ENCODE data around the gene LMNTD2. TPM values are rescaled to one million over a fixed set of nuclear protein-coding genes. Genes with fewer than 3 reads are reported as not detected.

Gene LMNTD2
- total RNA-seq, 4 donors from 2014 or later, result 6.6 to 32.9 (median 14.1) TPM

- Histone ChIP-seq H3K4me1 (peaks cover 6 to 40% (median 19%) of the 10 kb centered on the region in 4 donors), H3K27me3 (no peaks in the 10 kb centered on the region), H3K9me3 (no peaks in the 10 kb centered on the region), H3K4me3 (peak overlapping the region; percentile 79 to 100 (median 88)), H3K36me3 (peaks cover 0 to 24% (median 0%) of the 10 kb centered on the region in 3 donors), H3K27ac (peak overlapping the region; percentile 99 to 100 (median 100))
- TF ChIP-seq, protein P1, sequence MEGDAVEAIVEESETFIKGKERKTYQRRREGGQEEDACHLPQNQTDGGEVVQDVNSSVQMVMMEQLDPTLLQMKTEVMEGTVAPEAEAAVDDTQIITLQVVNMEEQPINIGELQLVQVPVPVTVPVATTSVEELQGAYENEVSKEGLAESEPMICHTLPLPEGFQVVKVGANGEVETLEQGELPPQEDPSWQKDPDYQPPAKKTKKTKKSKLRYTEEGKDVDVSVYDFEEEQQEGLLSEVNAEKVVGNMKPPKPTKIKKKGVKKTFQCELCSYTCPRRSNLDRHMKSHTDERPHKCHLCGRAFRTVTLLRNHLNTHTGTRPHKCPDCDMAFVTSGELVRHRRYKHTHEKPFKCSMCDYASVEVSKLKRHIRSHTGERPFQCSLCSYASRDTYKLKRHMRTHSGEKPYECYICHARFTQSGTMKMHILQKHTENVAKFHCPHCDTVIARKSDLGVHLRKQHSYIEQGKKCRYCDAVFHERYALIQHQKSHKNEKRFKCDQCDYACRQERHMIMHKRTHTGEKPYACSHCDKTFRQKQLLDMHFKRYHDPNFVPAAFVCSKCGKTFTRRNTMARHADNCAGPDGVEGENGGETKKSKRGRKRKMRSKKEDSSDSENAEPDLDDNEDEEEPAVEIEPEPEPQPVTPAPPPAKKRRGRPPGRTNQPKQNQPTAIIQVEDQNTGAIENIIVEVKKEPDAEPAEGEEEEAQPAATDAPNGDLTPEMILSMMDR (IDR thresholded peaks at IDR 0.05), result peak in 1 of 6 experiments; percentile 26
- TF ChIP-seq POLR2A (IDR thresholded peaks at IDR 0.05), result peak; percentile 42 to 64
- peak; percentile 91 to 99 (median 98) for DNase-seq
These were observed 54.1 kb downstream of the LMNTD2 start for GRCh38 chr11:506238-506994.

DNA sequence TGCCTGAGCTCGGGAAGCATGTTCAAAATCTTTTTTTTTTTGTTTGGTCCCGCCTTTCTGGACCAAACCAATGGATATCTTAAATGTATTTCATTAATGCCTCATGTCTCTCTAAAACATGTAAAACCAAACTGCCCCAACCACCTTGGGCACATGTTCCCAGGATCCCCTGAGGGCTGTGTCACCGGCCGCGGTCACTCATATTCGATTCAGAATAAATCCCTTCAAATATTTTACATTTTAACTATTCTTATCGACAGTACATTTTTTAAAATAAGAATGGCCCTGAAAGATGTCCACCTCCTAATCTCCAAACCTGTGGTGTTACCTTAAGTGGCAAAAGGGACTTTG lies 55.6 kb downstream of the LMNTD2 start:
- H3K27me3 ChIP-seq, result no peaks in the 10 kb centered on the region
- peak overlapping the region in 3 of 4 donors; percentile 20 to 99 (median 56) for H3K27ac ChIP-seq
- TF ChIP-seq POLR2A (IDR thresholded peaks at IDR 0.05), result no peak
- TF ChIP-seq, protein P1 (IDR thresholded peaks at IDR 0.05), result no peak
- H3K4me3 ChIP-seq, result peak overlapping the region in 3 of 4 donors; percentile 43 to 56 (median 49)
- no peak for DNase-seq
- no peaks in the 10 kb centered on the region for H3K9me3 ChIP-seq
- H3K36me3 ChIP-seq, result peaks cover 0 to 31% (median 0%) of the 10 kb centered on the region in 3 donors
- peaks cover 6 to 40% (median 19%) of the 10 kb centered on the region in 4 donors for H3K4me1 ChIP-seq

Small RNA genes lying within 50 kb of the gene (small RNA-seq; reads per million reads assigned to genes)
- gene MIR210, result 4.8 to 45.4 reads per million in 2 donors

Other genes with a start within 250 kb of the LMNTD2 start
- 100 to 1,000 TPM in 2 of 4 donors, 10 to 100 TPM in 2; 45.9 to 141 (median 89.6) TPM for gene IFITM1, start 246.7 kb downstream of the LMNTD2 start, total RNA-seq
- gene IFITM3, start 239.9 kb downstream of the LMNTD2 start, total RNA-seq, result 100 to 1,000 TPM in 1 of 4 donors, 10 to 100 TPM in 3; 30.6 to 200 (median 84.7) TPM
- gene B4GALNT4, start 191.2 kb downstream of the LMNTD2 start, total RNA-seq, result 10 to 100 TPM in 2 of 4 donors, 1 to 10 TPM in 2; 2.5 to 36.3 (median 9.3) TPM
- 100 to 1,000 TPM in 3 of 4 donors, 10 to 100 TPM in 1; 95.7 to 254 (median 202) TPM for gene PKP3, start 166.5 kb downstream of the LMNTD2 start, total RNA-seq
- 100 to 1,000 TPM in 3 of 4 donors, 10 to 100 TPM in 1; 82.3 to 143 (median 111) TPM for gene SIGIRR, start 145.7 kb downstream of the LMNTD2 start, total RNA-seq
- gene ANO9, start 118.7 kb downstream of the LMNTD2 start, total RNA-seq, result 100 to 1,000 TPM; 161 to 474 (median 254) TPM
- 10 to 100 TPM; 21.0 to 42.7 (median 31.7) TPM for gene PTDSS2, start 110.5 kb downstream of the LMNTD2 start, total RNA-seq
- gene RNH1, start 53.5 kb downstream of the LMNTD2 start, total RNA-seq, result 100 to 1,000 TPM; 130 to 157 (median 137) TPM
- gene HRAS, start 25.2 kb downstream of the LMNTD2 start, total RNA-seq, result 10 to 100 TPM; 27.4 to 55.3 (median 35.1) TPM
- 1 to 10 TPM in 2 of 4 donors, under 1 TPM in 2; 0.67 to 4.1 (median 2.4) TPM for gene LRRC56, start 23.2 kb downstream of the LMNTD2 start, total RNA-seq
- 100 to 1,000 TPM in 3 of 4 donors, 10 to 100 TPM in 1; 80.9 to 340 (median 172) TPM for gene RASSF7, start 232 bp upstream of the LMNTD2 start, total RNA-seq
- 10 to 100 TPM; 48.4 to 88.0 (median 57.8) TPM for gene PHRF1, start 15.7 kb upstream of the LMNTD2 start, total RNA-seq
- 10 to 100 TPM; 28.1 to 80.9 (median 58.4) TPM for gene IRF7, start 55.2 kb upstream of the LMNTD2 start, total RNA-seq
- gene CDHR5, start 64.2 kb upstream of the LMNTD2 start, total RNA-seq, result 1,000 to 10,000 TPM in 3 of 4 donors, 10 to 100 TPM in 1; 77.6 to 1,696 (median 1,274) TPM
- gene SCT, start 66.4 kb upstream of the LMNTD2 start, total RNA-seq, result 10 to 100 TPM in 1 of 4 donors, not detected in 3; 12.6 TPM
- gene DRD4, start 76.5 kb upstream of the LMNTD2 start, total RNA-seq, result 1 to 10 TPM in 2 of 4 donors, not detected in 2; 1.6 to 3.0 TPM
- gene DEAF1, start 134.5 kb upstream of the LMNTD2 start, total RNA-seq, result 10 to 100 TPM; 14.9 to 56.2 (median 47.0) TPM
- 10 to 100 TPM; 10.7 to 58.9 (median 44.5) TPM for gene TMEM80, start 135.1 kb upstream of the LMNTD2 start, total RNA-seq
- 100 to 1,000 TPM; 258 to 710 (median 672) TPM for gene EPS8L2, start 145.5 kb upstream of the LMNTD2 start, total RNA-seq
- gene TALDO1, start 186.7 kb upstream of the LMNTD2 start, total RNA-seq, result 100 to 1,000 TPM; 140 to 175 (median 149) TPM
- 10 to 100 TPM; 47.6 to 81.7 (median 52.9) TPM for gene GATD1, start 216.7 kb upstream of the LMNTD2 start, total RNA-seq
- gene CEND1, start 229.4 kb upstream of the LMNTD2 start, total RNA-seq, result not detected
- gene SLC25A22, start 237.5 kb upstream of the LMNTD2 start, total RNA-seq, result 10 to 100 TPM; 14.2 to 22.0 (median 16.6) TPM
- gene PIDD1, start 244.5 kb upstream of the LMNTD2 start, total RNA-seq, result 10 to 100 TPM; 29.1 to 83.3 (median 70.2) TPM
- 1,000 to 10,000 TPM in 1 of 4 donors, 100 to 1,000 TPM in 3; 261 to 1,717 (median 510) TPM for gene RPLP2, start 249.2 kb upstream of the LMNTD2 start, total RNA-seq